Stimulated activated CD8-positive, alpha-beta memory T cell treated with anti-CD3 and anti-CD28 coated beads, Interleukin-4, amount 100 ng/mL, for 48 hours (primary cell): ENCODE results near the gene DGCR8.

Experiments
- DNase-seq: peaks from one replicate; pipeline ENCODE4 v3.0.0-alpha.2; 2020

DGCR8 gene

DNA sequence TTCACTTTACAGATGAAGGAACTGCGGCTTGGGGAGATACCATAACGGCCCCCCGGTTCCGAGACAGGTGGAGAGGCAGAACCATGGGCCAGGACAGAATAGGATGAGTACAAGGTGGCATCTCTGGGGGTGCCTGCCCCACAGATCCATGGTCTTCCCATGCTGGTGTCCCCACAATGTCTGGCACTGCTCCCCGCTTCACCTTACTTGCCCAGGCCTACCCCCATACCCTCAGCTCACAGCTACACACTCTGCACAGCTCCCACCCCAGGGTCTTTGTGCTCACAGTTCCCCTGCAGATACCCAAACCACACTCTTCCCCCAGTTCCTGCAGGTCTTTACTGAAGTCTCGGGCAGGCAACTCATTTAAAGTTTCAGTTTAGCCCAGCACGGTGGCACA, 11.4 kb upstream of the DGCR8 start:
- no peak for DNase-seq

DNA sequence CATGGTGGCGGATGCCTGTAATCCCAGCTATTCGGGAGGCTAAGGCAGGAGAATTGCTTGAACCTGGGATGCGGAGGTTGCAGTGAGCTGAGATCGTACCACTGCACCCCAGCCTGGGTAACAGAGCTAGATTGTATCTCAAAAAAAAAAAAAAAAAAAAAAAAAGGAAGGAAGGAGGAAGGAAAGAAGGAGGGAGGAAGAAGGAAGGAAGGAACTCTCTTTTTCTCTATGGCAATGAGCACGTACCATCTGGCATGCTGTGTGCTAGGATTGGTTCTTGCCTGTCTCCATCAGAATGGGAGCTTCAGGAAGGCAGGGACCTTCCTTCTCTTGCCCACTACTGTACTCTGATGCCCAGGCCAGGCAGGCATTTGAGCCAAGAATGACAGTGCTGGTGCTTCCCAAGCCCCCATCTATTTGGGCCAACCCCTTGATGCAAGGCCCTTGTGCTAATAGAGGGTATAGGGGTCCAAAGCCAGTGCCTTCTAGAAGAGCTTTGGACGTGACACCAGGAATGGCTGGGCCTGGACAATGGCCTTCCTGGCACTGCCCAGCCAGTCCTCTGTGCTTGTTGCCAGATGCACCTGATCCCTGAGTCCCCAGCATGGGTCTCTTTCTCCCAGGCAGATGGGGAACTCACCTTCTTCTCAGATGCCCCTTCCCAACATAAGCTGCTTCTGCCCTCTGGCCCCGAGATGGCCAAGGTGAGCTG, 10.6 kb upstream of the DGCR8 start:
- no peak for DNase-seq

DNA sequence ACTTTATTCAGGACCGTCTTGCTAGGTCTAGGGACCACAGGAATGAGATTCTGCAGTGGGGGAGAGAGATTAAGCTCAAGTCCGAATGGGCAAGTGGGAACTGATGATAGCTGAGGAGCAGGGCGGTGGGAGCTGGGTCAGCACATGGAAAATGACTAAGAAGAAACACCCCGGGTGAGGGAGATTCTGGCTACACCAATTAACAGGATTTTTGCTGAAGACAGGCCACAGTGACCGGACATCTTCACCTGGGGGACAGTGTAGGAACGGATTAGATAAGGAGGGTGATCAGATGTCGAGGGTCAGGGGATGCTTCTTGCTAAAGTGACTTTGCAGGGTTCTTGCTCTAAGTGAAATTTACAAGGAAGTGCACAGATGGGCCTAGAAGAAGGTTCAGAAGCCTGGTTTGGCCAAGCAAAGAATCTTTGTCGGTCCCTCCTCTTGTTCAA, 8.5 kb upstream of the DGCR8 start:
- no peak for DNase-seq

DNA sequence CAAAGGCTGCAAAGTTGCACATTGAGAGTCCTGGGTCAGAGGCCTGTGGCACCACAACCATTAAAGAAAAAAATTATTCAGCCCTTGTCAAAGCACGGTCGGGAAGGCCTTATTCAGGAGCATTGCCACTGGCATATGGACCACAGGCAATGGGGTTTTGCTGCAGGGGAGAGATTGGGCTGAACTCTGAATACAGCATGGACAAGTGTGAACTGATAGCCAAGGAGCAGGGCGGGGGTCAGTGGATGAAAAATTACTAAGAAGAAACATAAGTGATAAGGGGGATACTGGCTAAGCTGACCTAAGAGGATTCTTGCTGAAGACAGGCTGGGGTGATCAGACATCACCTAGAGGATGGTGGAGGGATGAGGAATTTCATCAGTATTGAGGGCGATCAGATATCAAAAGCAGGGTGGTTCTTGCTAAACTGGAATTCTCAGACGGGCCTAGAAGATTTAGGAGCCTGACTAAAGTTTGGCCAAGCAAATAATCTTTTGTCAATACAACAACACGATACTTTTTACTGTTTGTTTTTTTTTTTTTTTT, 3.3 kb upstream of the DGCR8 start:
- no peak for DNase-seq

DNA sequence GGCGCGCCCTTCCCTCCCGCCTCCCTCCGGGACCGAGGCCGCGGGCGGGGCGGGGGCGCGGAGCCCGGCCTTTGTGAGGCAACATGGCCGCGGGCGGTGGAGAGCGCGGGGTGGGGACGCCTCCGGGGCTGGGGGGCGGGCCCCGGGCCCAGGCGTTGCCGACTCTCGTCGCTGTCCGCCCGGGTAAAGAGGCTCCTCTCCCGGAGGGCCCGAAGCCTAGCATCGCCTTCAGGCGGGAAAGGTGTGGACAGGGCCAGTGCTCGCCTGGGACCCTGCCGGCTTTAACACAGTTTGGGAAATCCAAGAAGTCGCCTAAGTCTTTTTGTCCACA, 369 bp downstream of the DGCR8 start:
- peak; percentile 79 for DNase-seq

DNA sequence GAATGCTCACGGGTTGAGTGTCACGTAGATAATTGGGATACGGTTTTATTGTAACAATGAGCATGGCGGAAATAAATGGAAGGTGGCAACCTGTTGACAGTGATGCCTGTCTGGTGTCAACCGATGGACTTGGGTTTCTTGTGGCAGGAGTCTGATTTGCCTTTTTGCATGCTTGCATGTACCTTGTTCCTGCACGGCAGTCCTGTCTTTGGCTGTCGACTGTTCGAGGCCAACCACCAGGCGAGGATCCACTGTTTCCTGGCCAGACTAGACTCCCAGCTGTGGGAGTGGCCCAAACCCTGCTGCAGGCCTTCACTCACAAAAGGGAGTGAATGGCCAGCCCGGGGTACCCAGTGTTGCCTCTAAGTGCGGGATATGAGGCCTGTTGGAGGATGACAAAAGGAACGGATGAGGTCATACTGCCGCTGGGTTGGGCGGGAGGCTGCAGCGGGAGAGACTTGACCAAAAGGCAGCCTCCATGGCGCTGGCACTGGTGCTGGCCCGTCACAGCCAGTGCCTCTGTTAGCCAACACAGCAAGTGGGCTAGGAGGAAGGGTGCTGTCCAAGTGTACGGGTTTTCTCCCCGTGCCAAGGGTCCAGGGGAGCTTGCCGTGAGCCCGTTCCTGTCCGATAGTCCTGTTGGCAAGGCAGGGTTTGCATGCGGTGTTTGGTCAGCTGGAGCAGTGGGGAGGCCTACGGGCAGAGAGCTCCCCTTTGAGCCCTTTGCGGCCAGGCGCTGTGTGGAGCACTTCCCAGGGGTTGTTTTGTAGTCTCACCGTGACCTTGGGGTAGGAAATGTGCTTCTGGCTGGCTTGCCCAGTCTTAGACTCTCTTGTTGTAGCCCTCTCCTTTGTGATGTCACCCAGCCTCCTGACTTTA, 974 bp downstream of the DGCR8 start:
- peak; percentile 45 for DNase-seq

DNA sequence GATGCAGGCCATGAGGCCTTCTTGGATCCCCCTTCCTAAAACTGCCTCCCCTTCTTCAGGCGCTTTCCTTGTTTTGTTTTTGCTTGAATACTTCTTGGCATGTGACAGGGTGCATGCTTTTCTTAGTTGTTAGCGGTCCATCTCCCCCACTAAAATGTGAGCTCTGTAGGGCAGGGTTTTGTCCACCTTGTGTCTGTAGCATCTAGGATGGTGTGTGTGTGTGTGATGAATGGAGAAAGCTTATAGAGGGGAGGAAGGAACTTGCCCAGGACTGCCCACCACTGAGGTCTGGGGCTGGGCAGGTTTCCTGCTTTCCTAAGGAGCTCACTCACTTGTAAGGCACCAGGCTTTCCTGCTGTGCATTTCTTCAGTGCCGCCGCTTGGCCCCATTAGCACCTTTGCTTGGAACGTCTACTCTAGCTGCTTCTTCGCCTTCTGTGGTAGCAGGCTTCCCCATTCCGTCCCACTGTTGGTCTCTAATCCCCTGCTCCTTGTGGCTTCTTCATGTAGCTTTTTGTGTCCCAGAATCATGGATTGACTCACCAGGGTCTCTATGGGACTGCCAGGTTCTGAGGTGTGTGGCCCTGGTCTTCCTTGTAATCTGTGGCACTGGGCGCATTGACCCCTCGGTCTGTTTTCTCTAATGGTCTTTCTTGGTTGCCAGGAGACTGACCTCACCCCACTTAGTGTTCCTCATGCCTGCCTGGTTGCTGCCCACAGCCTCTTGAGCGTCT, 3.3 kb downstream of the DGCR8 start:
- no peak for DNase-seq

DNA sequence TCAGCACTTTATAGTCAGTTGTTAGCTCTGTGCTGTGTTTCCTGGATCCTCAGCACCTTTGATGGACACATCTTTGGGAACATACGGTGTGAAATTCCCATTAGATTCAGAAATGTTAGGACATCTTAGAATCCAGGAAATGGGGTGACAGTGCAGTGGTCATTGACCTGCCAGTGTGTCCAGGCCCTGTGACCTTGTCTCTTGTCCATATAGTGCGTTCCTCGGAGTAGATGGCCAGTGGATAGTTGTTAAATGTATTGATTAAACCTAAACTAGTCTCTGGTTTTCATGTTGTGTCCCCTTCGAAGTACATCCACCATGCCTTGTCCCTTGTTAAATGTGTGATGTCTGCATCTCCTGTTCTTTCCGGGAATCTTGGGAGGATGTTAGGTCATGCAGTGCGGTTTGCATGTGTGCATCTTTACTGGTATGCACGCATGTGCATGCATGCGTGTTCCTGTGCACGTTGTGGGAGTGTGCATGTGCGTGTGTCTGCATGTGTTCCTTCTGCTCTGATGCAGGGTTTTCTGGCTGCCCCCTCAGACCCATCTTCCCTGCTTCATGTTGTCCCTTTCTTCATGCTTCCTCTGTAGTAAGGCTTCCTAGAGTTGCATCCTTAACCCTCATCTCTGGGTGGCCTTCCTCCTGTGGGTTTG, 4.0 kb downstream of the DGCR8 start:
- DNase-seq: no peak

DNA sequence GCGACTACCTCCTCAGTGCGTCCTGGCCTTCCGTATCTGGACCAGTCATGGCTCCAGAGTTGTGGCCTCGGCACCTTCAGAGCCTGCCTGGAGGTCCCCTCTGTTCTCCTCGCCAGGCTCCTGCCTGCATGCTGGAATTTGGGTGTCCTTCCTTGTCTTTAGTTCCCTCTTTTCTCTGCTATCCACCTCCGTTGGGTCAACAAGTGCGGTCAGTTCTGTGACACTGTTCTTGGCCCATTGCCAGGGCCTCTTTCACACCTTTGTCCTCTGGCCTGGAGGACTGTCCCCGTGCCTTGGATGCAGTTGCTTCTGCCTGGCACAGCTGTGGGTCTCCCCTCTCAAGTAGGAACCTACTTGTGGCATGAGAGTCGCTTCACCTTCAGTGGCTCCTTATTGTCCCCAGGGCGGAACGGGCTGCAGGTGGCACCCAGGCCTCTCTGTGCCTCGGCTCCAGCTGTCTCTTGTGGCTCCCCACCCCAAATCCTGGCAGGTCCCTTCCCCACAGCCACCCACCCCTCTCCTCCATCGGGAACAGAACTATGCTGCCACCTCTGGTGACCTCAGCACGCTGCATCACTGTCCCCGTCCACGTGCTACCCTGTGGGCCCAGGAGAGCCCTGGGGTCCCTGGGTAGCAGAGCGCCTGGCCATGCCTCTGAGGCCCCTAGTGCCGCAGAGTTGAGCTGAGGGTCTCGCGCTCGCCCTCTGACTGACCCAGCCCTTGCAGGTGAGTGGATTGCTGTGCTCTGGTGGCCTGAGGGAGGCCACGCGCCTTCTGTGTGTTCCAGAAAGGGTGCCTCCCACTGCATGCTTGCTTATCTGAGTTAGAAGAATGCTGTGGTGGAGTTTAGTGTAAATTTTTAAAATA, 4.7 kb downstream of the DGCR8 start:
- DNase-seq: peak; percentile 58

DNA sequence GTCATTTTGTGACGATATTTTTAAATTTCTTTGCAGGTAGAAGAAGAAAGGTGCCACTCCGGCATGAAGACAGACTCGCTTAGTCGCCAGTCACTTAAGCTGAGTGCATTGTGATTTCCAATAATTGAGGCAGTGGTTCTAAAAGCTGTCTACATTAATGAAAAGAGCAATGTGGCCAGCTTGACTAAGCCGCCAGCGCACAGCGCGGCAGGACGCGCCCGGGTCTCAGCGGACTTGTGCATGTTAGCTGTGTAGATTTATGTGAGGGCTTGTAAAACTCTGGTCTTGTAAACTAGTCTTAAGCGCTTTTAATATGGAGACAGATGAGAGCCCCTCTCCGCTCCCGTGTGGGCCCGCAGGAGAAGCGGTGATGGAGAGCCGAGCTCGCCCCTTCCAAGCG, 5.6 kb downstream of the DGCR8 start:
- no peak for DNase-seq

DNA sequence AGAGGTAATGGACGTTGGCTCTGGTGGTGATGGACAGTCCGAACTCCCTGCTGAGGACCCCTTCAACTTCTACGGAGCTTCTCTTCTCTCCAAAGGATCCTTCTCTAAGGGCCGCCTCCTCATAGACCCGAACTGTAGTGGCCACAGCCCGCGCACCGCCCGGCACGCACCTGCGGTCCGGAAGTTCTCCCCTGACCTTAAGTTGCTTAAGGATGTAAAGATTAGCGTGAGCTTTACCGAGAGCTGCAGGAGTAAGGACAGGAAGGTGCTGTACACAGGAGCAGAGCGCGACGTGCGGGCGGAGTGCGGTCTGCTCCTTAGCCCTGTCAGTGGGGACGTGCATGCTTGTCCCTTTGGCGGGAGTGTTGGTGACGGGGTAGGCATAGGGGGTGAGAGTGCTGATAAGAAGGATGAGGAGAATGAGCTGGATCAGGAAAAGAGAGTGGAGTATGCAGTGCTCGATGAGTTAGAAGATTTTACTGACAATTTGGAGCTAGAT, 6.1 kb downstream of the DGCR8 start:
- DNase-seq: no peak

DNA sequence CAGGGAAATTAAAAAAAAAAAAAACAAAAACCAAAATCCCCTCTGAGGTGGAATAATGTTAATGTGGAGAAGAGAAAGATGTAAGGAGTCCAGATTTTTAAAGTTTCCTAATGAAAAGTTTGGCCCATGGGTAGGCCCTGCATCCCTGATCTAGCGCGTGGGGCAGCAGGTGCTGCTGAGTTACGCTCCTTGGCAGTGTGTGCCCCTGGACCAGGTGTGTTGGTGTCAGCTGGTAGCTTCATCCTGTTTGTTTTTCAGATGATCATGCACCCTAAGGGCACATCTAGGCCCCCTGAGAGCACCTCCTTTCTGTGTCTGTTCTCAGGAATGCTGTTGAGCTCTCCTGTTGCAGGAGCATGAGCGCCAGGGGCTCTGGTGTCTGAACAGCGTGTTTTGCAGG, 6.7 kb downstream of the DGCR8 start:
- no peak for DNase-seq

DNA sequence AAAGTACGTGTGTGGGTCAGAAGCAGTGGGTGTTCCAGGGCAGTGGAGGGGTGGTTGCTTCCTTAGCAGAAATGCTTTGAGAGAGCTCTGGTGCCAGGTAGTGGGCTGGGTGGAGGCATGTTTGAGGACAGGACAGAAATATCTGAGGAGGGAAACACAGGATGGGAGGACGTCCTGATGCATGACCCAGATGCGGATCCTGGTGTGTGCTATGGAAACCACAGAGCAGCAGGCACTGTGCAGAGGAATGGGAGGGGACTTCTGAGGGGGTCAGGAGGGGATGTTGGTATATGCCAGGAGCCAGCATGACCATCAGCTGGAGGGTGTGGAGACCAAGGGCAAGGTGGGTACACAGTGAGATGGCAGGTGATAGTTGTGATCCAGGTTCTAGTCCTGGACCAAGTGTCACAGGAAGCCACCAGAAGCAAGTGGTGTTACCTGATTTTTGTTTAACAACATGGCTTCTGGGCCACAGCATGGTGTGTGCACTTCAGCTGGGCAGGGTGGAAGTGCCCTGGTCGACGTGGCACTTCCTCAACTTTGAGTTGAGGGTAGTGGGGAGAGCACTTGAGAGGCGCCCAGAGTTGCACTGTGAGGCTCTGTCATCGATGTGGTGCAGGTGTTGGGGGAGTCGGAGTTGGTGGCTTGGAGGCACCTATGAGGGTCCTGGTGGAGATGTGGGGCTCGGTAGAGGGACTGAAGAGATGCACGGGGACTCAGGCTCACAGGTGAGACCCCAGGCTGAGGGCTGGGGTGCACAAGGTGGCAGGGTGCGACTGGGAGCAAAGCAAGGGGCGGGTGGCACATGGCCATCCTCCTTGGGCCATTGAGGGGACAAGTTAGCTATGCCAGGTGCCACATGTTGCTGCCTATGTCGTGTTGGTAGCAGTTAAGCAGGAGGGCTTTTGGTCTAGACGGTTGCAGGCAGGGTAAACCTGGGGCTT, 7.5 kb downstream of the DGCR8 start:
- no peak for DNase-seq

DNA sequence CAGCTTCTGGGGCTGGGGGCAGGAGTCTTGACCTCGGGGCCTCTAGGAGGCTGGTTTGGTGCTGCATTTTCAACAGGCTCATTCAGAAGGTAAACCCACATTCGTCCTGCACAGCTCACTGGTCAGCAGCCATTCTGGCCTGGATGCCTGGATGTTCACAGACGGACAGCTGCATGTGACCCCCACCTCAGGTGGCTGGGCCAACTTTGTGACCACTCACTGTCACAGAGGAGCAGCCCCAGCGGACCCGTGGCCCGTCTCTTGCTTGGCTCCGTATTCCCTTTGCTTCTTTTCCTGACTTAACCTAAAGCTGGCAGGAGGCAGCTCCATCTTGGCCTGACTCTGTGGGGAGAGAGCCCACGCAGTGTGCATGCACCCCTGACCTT, 8.2 kb downstream of the DGCR8 start:
- DNase-seq: no peak

DNA sequence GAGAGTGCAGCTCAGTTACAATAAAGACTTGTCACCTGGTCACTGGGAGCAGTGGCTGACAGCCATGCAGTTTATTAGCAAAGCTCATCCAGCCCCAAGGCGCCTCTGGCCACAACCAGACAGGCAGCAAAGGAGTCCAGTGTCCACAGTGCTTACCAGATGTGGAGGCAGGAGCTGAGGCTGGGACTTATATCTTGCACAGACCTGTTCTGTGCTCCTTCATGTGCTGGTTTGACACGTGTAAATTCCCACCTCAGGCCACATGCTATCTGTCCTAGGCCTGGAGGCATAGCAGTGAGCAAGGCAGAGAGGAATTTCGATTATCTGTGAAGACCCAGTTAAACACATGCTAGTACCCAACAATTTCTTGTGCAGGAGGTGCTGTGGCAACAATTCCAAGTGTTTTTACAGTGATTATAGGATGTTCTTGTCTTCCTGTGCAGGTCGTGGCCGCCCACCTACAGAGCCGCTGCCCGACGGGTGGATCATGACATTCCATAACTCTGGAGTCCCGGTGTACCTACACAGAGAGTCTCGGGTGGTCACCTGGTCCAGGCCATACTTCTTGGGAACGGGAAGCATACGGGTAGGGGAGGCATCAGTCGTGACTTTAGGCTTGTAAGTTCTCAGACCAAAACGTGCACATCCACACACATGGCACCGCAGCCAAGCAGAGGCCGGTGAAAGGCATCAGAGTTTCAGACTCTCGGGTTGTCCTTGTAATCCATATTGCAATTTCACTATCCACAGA, 9.4 kb downstream of the DGCR8 start:
- no peak for DNase-seq

DNA sequence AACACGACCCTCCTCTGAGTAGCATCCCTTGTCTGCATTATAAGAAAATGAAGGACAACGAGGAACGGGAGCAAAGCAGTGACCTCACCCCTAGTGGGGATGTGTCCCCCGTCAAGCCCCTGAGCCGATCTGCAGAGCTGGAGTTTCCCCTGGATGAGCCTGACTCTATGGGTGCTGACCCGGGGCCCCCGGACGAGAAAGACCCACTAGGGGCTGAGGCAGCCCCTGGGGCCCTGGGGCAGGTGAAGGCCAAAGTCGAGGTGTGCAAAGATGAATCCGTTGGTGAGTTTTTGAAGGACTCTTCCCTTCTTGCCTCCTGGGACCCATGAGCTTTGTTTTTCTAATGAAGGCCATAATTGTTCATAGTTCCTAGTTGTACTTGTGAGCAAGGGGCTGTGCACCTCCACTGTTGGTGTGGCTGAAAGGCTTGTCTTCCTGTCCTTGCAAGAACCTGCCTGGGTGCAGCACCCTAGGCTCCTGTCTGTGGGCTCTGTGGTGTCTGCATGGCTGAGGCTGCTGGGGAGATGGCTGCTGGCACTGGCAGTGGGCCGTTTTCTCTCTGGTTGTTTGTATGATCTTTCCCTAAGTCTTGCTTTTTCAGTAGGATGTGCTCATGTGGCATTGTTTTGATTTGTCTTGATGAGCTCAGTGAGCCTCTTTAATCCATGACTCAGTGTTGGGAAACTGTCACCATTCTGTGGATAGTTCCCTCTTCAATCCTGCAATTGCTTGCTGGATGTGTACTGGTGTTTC, 10.1 kb downstream of the DGCR8 start:
- no peak for DNase-seq

DNA sequence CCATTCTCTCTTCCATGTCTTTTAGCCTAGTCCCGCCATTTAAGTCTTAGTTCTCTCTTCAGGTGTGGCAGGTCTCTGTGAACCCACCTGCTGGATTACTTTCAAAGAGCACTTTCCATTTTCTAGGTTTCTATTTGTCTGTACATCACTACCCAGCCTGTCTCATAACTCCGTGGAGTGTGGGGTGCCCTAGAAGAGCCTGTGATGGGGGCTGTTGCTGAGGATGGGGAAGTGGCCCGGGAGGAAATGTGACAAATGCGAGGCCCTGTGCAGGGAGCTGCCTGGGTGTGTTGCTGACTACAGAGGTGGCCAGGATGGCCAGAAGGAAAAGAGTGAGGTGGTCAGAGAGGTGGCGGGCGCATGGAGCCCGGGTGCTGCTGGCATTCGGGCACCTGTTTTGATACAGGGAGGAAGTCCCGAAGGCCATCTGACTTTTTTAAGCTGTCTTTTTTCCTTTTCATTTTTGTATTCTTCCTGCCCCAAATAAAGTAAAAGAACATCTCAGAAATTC, 10.7 kb downstream of the DGCR8 start:
- no peak for DNase-seq

DNA sequence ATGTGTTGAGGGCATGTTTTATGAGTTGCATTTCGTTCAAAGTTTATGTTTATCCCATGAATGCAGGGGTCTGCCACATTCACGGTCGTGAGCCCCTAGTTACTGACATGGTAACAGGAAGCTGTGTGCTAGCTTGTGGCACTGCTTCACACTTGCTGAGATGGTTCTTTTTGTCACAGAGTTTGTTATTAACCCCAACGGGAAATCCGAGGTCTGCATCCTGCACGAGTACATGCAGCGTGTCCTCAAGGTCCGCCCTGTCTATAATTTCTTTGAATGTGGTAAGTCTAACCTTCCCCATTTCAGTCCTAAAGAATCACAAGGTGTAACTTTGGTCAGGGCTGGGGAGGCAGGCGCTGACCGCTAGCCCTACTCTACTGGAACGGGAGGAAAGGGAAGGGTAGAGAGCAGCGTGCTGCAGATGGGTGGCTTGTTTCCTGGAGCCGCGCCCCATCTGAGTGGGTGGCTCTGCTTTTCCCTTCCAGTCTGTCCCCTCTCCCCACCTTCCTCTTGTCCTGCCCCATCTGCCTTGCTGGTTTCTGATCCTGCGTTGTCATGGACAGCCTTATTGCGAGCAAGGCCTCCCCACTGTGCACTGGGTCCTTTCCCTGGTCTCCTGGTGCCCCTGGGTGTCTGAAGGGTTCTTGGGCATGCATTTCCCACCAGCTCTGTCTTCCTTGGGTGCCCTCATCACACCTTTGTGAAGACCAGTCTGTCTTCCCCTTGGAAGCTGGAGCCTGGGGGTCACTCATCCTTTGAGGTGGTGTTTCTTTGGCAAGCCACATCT, 11.8 kb downstream of the DGCR8 start:
- DNase-seq: no peak
